ENCODE data around the gene DEGS1. TPM values are rescaled to one million over a fixed set of nuclear protein-coding genes. Genes with fewer than 3 reads are reported as not detected.

DEGS1 gene
- total RNA-seq, 1 donor from 2014 or later = 51.0 TPM

DNA sequence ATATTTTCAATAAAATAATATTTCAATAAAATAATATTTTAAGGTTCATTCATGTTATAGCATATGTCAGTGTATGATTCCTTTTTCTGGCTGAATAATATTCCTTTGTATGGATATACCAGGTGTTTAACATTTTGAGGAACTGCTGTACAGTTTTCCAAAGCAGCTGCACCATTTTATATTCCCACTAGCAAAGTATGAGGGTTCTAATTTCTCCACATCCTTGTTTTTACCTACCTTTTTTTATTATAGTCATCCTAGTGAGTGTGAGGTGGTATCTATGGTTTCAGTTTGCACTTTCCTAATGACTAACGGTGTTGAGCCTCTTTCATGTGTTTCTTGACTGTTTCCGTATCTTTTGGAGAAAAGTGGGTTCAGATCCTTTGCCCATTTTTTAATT is 5.2 kb downstream of the DEGS1 start:
- DNase-seq (ENCODE audit: extremely low spot score, unreplicated experiment) = no peak
- peaks cover 4% of the 10 kb centered on the region for H3K4me1 Mint-ChIP-seq (ENCODE audit: unreplicated experiment)
- H3K27me3 Mint-ChIP-seq = no peaks in the 10 kb centered on the region
- H3K4me3 Mint-ChIP-seq = peak overlapping the region; percentile 11
- H3K9me3 Mint-ChIP-seq = peaks cover 4% of the 10 kb centered on the region
- H3K36me3 Mint-ChIP-seq = peaks cover 24% of the 10 kb centered on the region
- H3K27ac Mint-ChIP-seq = peak overlapping the region; percentile 16
- TF ChIP-seq, protein P1, sequence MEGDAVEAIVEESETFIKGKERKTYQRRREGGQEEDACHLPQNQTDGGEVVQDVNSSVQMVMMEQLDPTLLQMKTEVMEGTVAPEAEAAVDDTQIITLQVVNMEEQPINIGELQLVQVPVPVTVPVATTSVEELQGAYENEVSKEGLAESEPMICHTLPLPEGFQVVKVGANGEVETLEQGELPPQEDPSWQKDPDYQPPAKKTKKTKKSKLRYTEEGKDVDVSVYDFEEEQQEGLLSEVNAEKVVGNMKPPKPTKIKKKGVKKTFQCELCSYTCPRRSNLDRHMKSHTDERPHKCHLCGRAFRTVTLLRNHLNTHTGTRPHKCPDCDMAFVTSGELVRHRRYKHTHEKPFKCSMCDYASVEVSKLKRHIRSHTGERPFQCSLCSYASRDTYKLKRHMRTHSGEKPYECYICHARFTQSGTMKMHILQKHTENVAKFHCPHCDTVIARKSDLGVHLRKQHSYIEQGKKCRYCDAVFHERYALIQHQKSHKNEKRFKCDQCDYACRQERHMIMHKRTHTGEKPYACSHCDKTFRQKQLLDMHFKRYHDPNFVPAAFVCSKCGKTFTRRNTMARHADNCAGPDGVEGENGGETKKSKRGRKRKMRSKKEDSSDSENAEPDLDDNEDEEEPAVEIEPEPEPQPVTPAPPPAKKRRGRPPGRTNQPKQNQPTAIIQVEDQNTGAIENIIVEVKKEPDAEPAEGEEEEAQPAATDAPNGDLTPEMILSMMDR (conservative IDR thresholded peaks at IDR 0.05) = no peak

DNA sequence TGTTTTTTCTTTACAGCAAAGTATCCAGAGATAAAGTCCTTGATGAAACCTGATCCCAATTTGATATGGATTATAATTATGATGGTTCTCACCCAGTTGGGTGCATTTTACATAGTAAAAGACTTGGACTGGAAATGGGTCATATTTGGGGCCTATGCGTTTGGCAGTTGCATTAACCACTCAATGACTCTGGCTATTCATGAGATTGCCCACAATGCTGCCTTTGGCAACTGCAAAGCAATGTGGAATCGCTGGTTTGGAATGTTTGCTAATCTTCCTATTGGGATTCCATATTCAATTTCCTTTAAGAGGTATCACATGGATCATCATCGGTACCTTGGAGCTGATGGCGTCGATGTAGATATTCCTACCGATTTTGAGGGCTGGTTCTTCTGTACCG is 6.5 kb downstream of the DEGS1 start:
- Mint-ChIP-seq H3K9me3 (peaks cover 4% of the 10 kb centered on the region), H3K36me3 (peaks cover 31% of the 10 kb centered on the region), H3K27ac (peak overlapping the region; percentile 5), H3K27me3 (no peaks in the 10 kb centered on the region), H3K4me1 (ENCODE audit: unreplicated experiment) (peaks cover 4% of the 10 kb centered on the region), H3K4me3 (no peak overlapping the region)
- DNase-seq (ENCODE audit: extremely low spot score, unreplicated experiment) = no peak
- TF ChIP-seq, protein P1 (conservative IDR thresholded peaks at IDR 0.05) = no peak

DNA sequence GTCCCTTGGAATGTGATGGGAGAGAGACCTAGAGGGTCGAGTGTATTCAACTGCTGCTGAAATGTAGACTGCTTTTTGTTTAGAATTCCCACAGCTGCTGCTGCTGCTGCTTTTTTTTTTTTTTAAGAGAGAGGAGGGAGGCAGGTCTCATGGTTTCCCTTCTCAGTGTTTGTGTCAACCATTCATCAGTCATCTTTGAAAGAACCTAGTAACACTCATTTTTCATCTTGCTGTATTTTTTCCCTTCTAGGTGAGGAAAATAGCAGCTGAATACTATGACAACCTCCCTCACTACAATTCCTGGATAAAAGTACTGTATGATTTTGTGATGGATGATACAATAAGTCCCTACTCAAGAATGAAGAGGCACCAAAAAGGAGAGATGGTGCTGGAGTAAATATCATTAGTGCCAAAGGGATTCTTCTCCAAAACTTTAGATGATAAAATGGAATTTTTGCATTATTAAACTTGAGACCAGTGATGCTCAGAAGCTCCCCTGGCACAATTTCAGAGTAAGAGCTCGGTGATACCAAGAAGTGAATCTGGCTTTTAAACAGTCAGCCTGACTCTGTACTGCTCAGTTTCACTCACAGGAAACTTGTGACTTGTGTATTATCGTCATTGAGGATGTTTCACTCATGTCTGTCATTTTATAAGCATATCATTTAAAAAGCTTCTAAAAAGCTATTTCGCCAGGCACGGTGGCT is 9.2 kb downstream of the DEGS1 start:
- peaks cover 27% of the 10 kb centered on the region for H3K36me3 Mint-ChIP-seq
- no peaks in the 10 kb centered on the region for H3K27me3 Mint-ChIP-seq
- H3K27ac Mint-ChIP-seq = peak overlapping the region; percentile 41
- H3K4me1 Mint-ChIP-seq (ENCODE audit: unreplicated experiment) = peaks cover 12% of the 10 kb centered on the region
- TF ChIP-seq, protein P1 (conservative IDR thresholded peaks at IDR 0.05) = no peak
- H3K9me3 Mint-ChIP-seq = peaks cover 4% of the 10 kb centered on the region
- H3K4me3 Mint-ChIP-seq = no peak overlapping the region
- no peak for DNase-seq (ENCODE audit: extremely low spot score, unreplicated experiment)

DNA sequence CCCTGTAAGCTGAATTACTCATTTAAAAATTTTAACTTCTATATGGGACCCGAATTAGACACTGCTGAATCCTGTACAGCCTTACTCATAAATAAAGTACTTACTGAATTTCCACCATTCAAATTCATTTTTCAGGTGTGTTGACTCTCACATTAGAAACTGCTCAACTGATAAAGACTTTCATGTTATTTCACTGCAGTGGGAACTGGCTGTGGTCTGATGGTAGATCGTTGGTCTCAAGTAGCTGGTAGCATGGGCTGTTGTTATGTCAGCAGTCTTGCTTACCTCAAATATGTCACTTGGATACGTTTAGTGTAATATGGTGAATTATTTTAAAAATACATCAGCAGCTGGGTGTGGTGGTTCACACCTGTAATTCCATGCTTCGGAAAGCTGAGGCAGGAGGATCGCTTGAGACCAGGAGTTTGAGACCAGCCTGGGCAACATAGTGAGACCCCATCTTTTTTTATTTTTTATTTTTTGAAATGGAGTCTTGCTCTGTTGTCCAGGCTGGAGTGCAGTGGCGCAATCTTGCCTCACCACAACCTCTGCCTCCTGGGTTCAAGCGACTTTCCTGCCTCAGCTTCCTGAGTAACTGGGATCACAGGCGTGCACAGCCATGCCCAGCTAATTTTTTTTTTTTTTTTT is 10.4 kb downstream of the DEGS1 start:
- H3K4me1 Mint-ChIP-seq (ENCODE audit: unreplicated experiment) = peaks cover 13% of the 10 kb centered on the region
- H3K36me3 Mint-ChIP-seq = peaks cover 25% of the 10 kb centered on the region
- H3K9me3 Mint-ChIP-seq = peaks cover 3% of the 10 kb centered on the region
- H3K27me3 Mint-ChIP-seq = no peaks in the 10 kb centered on the region
- no peak overlapping the region for H3K27ac Mint-ChIP-seq
- no peak overlapping the region for H3K4me3 Mint-ChIP-seq
- TF ChIP-seq, protein P1 (conservative IDR thresholded peaks at IDR 0.05) = no peak
- DNase-seq (ENCODE audit: extremely low spot score, unreplicated experiment) = no peak

DNA sequence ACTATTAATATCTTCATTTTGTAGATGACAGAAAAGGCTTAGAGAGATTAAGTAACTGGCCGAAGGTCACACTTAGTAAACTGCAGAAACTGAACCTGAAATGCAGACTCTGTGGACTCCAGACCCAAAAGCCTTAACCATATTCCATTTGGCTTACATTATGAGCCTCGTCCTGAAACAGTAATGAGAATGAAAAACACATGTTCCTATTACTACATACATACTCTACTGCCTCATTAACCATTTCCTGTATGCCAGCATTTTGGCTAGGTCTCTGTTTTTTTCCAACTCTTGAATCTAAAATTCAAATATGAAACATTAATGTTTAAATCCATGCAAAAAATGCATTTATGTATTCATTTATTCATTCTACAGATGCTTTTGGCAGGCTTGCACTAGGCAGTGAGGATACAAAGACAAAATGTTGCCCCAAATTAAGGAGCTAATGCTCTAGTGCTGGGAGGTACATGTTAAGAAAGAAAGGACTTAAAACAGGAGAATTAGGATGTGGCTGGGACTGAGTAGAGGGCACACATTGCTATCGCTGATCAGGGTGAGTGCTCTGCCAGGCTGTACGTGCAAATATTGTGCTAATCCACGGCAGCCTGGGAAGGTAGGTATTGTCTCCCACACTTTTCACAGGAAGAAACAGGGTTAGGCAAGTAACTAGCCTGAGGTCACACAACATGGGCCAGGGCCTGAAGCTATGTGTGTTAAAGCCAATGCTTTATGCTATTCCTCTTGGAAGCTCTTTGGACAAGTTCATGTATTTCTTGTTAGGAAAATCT is 14.0 kb downstream of the DEGS1 start:
- Mint-ChIP-seq H3K36me3 (peaks cover 16% of the 10 kb centered on the region), H3K4me1 (ENCODE audit: unreplicated experiment) (peaks cover 26% of the 10 kb centered on the region), H3K4me3 (no peak overlapping the region), H3K27me3 (no peaks in the 10 kb centered on the region), H3K27ac (no peak overlapping the region), H3K9me3 (no peaks in the 10 kb centered on the region)
- DNase-seq (ENCODE audit: extremely low spot score, unreplicated experiment) = no peak
- TF ChIP-seq, protein P1 (conservative IDR thresholded peaks at IDR 0.05) = no peak

Measured in type B pancreatic cell (in vitro differentiated cells).